NCI-H146 (cell line): ENCODE data around the gene KRT81.
"Not testable (repeated sequence)": the region's sequence is repeated elsewhere in the genome, so short reads cannot be mapped to it uniquely, and the experiment has no call there.

Experiments
- DNase-seq: peaks from one replicate; lab custom pipeline; 2025; lab: John Stamatoyannopoulos, UW

Gene KRT81

DNA sequence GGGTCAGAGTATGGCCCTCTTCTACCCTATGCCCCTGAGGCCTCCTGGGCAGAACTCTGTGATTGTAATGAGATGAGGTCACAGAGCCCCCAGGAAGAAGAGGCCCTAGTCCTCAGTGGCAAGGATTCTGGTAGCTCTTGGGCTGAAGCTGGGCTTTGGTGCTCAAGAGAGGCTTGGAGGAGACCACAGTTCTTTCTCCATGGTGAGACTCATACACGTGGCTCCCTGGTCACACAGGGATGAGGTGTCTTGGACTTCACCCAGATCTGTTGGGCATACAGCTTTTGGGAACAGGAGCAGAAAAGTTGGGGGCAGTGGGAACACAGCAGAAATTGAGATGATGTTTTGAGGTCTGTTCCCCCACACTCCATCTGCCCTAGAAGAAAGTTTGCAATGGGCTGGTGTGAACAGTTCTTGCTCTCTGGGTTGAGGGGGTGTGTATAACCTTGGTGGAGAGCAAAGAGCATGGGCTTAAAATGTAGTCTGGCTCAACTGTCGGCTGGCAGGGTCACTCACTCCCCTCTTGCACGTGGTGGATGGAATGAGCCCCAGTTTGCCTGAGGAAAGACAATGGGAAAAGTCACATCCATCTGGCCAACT is 16.7 kb downstream of the KRT81 start, which contains the start of gene KRT86:
Gene KRT86 (plus strand): TSS at position 125 of the 600 bp plus-strand sequence. CDS start 27,272 bp downstream, outside the sequence.
- DNase-seq = no peak

GRCh38 chr12:52271158-52271557 is 20.2 kb downstream of the KRT81 start:
- DNase-seq = no peak

DNA sequence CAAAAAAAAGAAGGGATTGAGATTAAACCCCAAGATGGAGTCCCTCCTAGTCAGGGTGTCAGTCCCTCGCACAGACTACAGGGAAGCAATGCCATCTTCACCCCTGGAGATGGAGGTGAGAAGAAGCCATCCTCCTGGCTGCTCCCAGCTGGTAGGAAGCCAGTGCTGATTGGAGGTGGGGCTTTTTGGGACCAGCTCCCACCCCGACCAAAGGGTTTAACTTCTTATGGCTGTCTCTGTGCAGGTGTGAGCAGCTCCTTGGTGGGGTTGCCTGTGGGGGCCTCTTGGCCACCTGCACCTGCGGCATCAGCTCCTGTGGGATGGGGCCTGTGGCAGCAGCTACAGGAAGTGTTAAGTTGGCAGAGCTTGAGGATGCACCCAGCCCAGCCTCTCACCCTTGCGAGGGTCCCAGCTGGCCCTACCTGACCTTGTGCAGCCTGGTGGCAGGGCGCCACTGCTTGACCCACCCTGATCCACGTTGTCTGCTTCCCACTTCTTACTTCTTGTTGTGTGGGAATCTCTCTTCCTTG is 20.7 kb downstream of the KRT81 start:
- DNase-seq = no peak

GRCh38 chr12:52268212-52268611 is 23.1 kb downstream of the KRT81 start:
- no peak for DNase-seq

DNA sequence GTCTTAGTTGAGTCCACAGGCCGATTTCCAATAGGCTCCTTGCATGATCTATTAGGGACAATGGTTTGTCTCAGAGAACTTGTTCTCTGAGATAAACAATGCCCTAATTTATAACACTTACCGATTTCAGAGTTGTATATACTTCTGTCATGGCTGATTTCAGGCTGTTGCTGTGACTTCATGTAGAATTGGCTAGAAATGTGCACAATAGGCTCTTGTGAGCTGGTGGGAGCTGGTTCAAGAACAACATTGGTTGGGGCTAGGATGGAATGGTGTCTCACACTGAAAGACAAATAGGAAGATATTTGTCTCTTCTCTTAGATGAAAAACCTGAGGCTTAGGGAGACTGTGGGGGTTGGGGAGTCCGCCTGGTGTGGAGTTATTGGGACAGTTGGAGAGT is 23.6 kb downstream of the KRT81 start:
- no peak for DNase-seq

- DNase-seq = no peak
These were observed 24.1 kb downstream of the KRT81 start for GRCh38 chr12:52267266-52267665.

- no peak for DNase-seq
These were observed 24.8 kb downstream of the KRT81 start for GRCh38 chr12:52266514-52266913.

DNA sequence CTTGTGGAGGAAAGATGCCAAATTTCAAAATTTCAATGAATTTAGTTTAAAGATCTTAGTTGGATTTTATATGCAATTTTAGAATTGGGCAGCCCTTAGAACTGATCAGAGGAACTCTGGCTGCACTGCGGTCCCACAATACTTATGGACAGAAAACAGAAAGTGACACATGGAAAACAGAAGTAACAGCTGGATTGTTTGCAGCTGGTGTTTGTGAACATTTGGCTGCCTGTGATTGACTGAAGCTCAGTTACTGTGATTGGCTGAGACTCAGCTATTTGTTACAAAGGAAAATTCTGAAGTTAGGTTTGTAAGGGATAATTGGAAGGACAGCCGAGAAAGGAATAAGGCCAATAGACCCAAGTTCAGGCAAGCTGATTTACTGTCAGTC is 26.9 kb downstream of the KRT81 start:
- no peak for DNase-seq

DNA sequence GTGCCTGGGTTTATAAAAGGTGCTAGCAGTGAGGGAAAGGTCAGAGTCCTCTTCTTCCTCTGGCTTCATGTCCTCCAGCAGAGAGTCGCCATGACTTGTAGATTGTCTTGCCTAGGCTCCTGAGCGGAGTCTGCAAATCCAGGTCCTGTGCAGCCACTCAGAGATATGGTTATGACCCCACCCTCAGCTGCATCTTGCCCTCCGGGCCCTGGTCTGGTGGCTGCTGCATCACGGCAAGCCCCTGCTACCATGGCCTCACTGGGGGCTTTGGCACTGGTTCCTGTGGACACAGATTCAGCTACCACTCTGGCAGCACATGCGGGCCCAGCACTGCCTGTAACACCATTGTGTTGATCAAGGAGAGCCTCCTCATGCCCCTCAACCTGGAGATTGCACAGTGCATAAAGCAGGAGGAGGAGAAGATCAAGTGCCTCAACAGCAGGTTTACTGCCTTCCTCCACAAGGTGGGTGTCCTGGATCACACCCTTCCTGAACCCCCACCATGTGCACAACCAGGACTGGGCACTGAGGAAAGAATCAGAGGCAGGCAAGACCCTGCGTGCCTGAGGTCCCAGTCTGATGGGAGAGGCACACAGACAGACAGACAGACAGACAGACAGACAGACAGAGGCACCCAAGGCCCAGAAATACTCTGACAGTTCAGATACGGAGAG is 27.4 kb downstream of the KRT81 start:
- no peak for DNase-seq

DNA sequence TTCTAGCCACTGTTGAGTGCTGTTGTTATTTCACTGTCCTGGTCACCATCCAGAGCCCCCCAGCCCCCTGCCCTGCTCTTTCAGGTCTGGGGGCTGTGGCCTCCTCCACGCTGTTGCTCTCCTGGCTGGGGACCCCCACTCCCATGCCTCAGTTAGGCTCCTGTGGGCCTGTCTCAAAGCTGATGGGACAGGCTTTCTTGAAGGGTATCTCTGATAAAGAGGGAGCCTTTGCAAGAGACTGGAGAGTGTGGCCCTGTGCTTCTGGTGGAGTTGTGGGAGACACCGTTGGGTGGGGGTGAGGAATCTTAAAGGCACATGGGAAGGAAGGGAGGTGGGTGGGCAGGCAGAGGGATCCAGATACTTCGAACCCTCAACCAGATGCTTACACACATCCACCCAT is 29.0 kb downstream of the KRT81 start:
- DNase-seq = no peak

DNA sequence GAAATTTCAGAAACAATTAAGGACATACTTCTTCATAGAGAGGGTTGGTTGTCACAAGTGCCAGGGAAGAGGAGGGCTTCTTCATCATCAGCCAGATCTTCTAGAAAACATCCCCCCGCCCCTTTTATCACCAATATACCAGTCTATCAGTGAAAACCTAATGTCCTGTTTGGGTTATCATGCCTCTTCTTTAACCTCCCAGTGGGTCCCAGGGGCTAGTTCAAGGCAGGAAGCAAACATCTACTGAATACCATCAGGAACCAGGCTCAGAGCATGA is 30.2 kb downstream of the KRT81 start:
- DNase-seq = no peak

DNA sequence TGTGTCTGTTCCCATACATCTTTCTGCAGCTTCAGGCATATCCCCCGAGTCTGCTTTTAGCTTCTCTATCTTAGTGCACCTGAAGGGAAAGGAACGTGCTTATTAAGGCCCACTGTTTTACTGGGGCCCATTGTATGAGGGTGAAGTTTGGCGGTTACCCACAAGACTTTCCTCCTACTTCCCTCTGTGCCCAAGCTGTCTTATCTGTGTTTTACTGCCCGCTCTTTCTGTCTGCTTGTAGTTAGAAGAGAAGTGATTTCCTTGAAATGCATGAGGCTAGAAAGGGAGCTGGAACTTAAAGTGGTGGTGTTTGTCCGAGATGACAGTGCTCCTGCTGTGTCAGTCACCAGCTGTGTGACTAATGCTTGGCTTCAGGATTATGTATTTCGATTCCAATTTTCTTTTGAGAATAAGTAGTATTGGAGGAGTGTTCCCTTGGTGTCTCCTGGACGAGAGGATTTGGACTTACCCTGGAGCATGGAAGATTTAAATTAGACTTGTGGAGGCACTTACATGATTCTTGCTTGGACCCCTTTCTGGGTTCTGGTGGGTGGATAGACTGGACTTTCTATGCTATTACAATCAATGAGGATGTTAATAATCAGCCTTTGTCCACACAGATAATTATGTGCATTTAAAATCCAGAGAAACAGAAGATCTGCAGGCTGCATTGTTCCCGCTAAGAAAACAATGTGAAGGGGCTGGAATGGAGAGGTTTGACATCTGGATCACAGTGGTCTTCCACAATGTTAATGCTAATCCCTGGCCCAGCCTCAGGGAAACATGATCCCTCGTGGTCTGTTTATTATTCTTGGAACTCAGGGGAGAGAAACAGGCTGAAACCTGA is 30.8 kb downstream of the KRT81 start:
- DNase-seq = peak; percentile 56

- DNase-seq = peak; percentile 35
These were observed 31.6 kb downstream of the KRT81 start for GRCh38 chr12:52259657-52260243.

DNA sequence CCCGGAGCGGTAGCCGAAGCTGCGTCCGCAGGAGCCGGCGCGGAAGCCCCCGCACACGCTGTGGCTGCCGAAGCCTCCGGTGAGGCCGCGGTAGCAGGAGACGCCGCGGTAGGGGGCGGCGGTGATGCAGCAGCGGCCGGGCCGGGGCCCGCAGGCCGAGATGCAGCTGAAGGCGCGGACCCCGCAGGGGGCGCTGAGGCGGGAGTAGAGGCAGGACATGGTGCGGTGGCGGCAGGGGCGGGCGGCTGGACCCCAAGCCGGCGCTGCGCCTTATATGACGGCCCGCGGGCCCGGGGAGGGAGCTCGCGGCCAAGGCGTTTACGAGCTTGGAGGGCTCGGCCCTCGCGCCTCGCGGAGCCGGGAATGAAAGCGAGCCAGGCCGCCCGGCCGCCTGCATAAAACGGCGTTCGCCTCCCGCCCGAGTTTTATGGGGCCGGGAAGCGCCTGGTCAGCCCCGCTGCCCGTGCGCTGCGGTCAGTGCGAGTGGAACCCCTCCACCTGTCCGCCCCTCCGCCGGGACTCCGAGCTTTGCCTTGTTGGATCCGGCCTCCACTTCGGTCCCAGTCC is 32.9 kb downstream of the KRT81 start:
- no peak for DNase-seq

DNA sequence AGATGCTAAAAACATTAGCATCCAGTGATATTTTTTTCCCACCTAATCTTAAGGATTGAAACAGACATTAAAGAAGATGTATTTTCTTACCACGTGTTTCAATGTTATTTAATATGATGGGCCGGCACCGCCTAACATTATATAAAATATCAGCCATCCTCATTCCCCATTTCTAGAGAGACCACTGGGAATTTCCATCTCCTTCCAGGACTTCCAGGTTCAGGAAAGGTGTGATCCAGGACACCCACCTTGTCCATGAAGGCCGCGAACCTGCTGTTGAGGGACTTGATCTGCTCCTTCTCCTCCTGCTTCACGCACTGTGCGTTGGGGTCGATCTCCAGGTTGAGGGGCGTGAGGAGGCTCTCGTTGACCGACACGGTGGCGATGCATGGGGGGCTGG is 33.4 kb downstream of the KRT81 start:
- not testable (repeated sequence) for DNase-seq

DNA sequence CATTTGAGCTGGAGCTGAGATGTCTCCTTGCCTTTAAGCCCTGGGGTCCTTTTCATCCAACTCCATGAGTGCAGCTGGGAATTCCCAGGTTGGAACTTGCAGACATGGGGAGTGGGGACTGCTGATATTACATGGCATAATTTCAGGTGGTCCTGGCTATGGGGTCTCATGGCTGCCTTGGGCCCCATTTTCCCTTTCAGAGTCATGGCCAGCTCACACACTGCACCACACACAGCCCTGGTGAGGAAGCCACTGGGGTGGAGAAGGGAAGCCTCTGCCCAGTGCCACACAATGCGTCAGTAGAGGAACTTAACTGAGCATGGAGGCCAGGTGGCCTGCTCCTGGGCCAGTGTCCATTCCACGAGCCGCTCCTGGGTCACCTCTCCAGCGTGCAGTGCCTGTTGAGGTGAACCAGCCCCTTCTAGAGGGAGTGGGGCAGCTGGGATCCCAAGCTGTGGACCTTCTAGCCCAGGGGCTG is 34.2 kb downstream of the KRT81 start:
- no peak for DNase-seq

DNA sequence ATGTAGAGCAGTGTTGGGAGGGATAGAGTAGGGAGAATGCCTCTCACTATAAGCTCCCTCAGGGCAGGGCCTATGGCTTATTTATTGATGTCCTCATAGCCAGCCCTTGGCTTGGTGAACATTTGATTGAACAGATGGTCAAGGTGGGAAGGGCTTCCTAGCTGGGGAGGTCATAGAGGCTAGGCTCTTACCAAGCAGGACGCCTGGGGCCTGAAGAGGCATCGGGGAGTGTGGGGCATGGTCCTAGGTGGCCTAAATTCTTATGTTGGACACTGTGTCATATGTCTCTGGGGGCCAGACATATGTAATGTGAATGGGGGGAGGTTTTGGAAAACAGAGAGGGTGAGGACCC is 34.8 kb downstream of the KRT81 start:
- DNase-seq = no peak

- no peak for DNase-seq
These were observed 35.3 kb downstream of the KRT81 start for GRCh38 chr12:52255926-52256583.

DNA sequence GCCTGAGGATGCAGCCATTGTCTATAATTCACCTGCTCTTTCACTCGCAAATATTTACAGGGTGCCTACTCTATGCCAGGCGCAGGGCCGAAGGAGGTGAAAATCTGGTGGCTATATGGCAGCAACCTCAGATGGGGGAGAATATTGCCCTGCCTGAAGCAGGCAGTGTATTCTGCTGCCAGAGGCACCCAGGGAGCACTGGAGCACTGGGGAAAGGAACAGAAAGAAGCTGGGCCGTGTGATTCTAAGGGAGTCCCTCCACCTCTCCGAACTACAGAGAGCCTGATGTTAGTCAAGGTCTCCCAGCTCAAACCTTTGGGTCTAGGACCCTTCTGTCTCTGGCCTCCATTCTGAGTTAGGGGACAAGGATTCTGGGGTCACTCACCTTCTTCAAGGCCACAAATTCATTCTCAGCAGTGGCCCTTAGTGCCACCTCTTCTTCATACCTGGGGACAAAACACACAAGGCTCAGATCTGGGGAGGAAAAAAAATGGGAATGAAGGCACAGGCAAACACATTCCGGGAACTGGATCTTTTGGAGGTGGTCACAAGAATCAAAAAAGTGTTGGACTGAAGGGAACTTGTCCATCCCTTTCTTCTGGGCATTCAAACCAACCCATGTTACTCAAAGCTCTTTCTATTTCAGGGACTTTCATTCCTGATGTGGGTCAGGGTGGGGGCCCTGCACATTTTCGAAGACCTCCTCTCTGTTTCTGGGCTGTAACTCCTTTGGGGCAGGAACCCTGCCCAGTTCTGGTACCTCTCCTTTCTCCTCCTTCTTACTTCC is 36.2 kb downstream of the KRT81 start:
- no peak for DNase-seq

DNA sequence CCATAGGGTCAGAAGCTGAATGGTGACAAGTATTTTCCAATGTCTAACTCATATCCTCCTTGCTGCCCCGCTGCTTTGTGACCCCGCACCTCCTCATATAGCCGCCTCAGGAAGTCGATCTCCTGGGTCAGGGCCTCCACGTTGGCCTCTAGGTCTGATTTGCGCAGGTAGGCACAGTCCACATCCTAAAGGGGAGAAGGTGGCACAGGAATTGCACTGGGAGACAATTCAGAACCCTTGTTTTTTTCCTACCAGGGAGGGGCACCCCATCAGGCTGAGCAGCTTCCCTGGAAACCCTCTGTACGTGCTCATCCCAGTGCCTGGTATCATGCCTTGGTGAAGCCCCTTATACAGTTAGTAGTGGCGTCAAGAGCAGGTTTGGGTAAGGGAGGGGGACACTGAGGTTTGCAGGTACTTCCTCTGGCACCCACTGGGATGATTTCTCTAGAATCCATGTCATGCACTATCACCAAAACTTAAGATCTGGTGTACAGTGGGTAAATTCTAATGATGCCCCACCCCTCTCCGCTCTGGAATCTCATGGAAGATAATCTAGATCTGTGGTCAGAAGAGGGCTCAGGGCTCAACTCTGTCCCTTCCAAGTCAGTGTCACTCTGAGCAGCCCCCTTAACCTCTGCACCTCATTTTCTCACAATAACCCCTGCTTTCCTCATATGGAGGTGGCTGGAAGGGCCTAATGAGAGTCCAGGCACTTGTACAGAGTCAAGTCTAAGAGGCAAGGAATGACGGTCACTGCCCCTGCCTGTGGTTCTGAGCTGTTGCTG is 37.0 kb downstream of the KRT81 start:
- no peak for DNase-seq
